ENCODE data around the gene ATG16L1.

- TF ChIP-seq CTCF (IDR thresholded peaks at IDR 0.05), result no peak
- TF ChIP-seq POLR2A (IDR thresholded peaks at IDR 0.05), result no peak
Measured at GRCh38 chr2:233270366-233270765, 18.9 kb downstream of the ATG16L1 start.
